NT2/D1 (cell line): ENCODE measurements around the gene HIGD2A.

Experiments
- DNase-seq: peaks from one replicate; pipeline ENCODE4 v3.0.0-alpha.2; 2011; ENCODE audit warnings: low read depth, low spot score
- H3K27me3 ChIP-seq: 2 replicates; pipeline ENCODE4 v1.6.0; 2011; ENCODE audit warnings: mild to moderate bottlenecking; ENCODE audit not compliant: insufficient read length, insufficient read depth
- H3K36me3 ChIP-seq: 2 replicates; pipeline ENCODE4 v1.6.1; 2011; ENCODE audit warnings: mild to moderate bottlenecking, low read length, mixed read lengths; ENCODE audit not compliant: insufficient read depth, insufficient read length
- H3K4me1 ChIP-seq: 2 replicates; pipeline ENCODE4 v1.5.1; 2011; ENCODE audit not compliant: insufficient read depth, insufficient read length
- H3K4me3 ChIP-seq: 2 replicates; pipeline ENCODE4 v1.5.1; 2011; ENCODE audit warnings: low read depth; ENCODE audit not compliant: insufficient read length
- H3K9ac ChIP-seq: 2 replicates; pipeline ENCODE4 v1.6.0; 2011; ENCODE audit warnings: low read depth; ENCODE audit not compliant: insufficient read length
- H3K9me3 ChIP-seq: 2 replicates; pipeline ENCODE4 v1.5.1; 2011; ENCODE audit warnings: mild to moderate bottlenecking, low read length; ENCODE audit not compliant: insufficient read depth
- SUZ12 ChIP-seq: IDR thresholded peaks from 2 replicates; pipeline ENCODE4 v1.6.1; 2011; ENCODE audit not compliant: insufficient read length, insufficient read depth; ENCODE audit errors: extremely low read depth
- YY1 ChIP-seq: IDR thresholded peaks from 2 replicates; pipeline ENCODE4 v1.6.1; 2011; ENCODE audit not compliant: insufficient read length, insufficient read depth
- ZNF274 ChIP-seq: IDR thresholded peaks from 2 replicates; pipeline ENCODE4 v1.6.1; 2011; ENCODE audit warnings: mild to moderate bottlenecking, low read depth, low read length

HIGD2A gene

GRCh38 chr5:176352116-176352878, 36.3 kb upstream of the HIGD2A start:
- no peak for DNase-seq
- no peak overlapping the region for H3K9ac ChIP-seq
- H3K36me3 ChIP-seq: peaks cover 94% of the 10 kb centered on the region
- no peak for TF ChIP-seq YY1
- TF ChIP-seq SUZ12: no peak
- TF ChIP-seq ZNF274: no peak
- no peaks in the 10 kb centered on the region for H3K27me3 ChIP-seq
- no peak overlapping the region for H3K4me3 ChIP-seq
- no peaks in the 10 kb centered on the region for H3K9me3 ChIP-seq
- no peaks in the 10 kb centered on the region for H3K4me1 ChIP-seq

GRCh38 chr5:176353533-176353932, 35.0 kb upstream of the HIGD2A start:
- Histone ChIP-seq H3K27me3 (no peaks in the 10 kb centered on the region), H3K4me1 (no peaks in the 10 kb centered on the region), H3K9ac (no peak overlapping the region), H3K9me3 (no peaks in the 10 kb centered on the region), H3K36me3 (peaks cover 93% of the 10 kb centered on the region), H3K4me3 (no peak overlapping the region)
- DNase-seq: no peak
- no peak for TF ChIP-seq SUZ12
- TF ChIP-seq YY1: no peak
- TF ChIP-seq ZNF274: no peak

DNA sequence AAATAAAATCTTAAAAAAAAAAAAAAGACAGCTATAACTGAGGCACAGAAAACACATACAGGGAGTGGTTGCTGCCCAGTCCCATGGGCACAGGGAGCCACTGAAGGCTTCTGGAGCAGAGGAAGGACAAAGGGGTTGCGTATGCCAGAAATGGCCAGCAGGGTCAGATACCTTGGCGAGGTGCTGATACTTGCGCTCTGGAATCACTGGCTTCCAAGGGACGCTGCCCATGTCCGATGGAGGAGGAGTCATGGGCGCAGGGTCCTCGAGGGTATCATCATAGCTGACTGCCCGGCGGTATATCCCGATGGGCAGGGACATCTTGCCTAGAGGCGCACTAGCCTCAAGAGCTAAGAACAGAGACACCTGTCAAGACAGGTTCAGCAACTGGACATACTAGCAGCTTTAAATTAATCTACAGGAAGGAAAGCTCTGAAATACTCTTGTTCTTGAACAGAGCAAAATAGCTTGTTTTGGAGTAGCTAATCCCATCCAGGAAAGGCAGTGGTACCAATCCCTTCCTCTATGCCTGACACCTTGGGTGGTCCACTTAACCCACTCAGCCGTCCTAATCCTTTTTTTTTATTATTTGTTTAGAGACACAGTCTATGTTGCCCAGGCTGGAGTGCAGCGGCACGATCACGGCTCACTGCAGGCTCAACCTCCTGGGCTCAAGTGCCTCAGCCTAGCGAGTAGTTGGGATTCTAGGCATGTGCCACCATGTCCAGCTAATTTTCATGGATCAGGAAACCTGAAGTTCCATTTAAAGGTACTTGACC, 33.0 kb upstream of the HIGD2A start:
- no peak for TF ChIP-seq YY1
- no peak for TF ChIP-seq ZNF274
- peaks cover 3% of the 10 kb centered on the region for H3K4me1 ChIP-seq
- DNase-seq: no peak
- H3K27me3 ChIP-seq: no peaks in the 10 kb centered on the region
- peaks cover 81% of the 10 kb centered on the region for H3K36me3 ChIP-seq
- H3K9ac ChIP-seq: no peak overlapping the region
- no peak overlapping the region for H3K4me3 ChIP-seq
- no peaks in the 10 kb centered on the region for H3K9me3 ChIP-seq

DNA sequence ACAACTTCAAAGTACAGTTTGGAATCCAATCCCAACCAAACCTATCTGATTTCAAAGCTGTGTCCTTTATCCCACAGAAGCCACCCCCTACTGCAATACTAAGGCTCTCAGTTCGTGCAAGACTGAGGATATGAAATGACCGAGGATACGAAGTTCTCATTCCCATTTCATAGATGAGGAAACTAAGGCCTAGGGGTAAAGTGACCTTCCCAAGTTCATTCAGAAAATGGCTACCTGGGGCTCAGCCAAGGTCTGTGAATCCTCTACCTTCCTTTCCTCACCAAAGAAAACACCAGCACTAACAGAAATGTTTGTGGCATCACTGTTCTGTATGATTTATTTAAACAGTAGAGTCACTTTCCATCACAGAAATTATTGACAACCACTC, 32.4 kb upstream of the HIGD2A start:
- H3K9ac ChIP-seq: no peak overlapping the region
- H3K27me3 ChIP-seq: no peaks in the 10 kb centered on the region
- DNase-seq: no peak
- H3K4me3 ChIP-seq: no peak overlapping the region
- H3K4me1 ChIP-seq: peaks cover 3% of the 10 kb centered on the region
- no peak for TF ChIP-seq ZNF274
- no peak for TF ChIP-seq SUZ12
- TF ChIP-seq YY1: no peak
- peaks cover 77% of the 10 kb centered on the region for H3K36me3 ChIP-seq
- no peaks in the 10 kb centered on the region for H3K9me3 ChIP-seq

DNA sequence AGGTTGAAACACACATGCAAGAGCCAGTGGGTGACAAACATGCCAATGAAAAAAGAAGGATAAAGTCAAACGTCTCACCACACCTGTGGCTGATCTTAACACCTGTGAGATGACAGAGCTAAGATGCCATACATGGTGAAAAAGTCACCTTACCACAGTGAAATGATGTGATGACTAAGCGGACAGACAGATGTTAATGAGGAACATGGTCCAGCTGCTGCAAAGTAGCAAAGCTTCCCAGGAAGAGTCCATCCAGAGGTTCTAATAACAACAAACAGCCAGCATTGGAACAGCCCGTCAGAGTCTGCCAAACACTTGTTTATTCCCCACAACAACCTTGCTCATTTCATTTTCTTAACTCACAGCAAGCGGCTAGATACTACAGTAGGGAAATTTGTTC, 28.9 kb upstream of the HIGD2A start:
- Histone ChIP-seq H3K9me3 (no peaks in the 10 kb centered on the region), H3K36me3 (peaks cover 44% of the 10 kb centered on the region), H3K9ac (no peak overlapping the region), H3K27me3 (peaks cover 28% of the 10 kb centered on the region), H3K4me3 (no peak overlapping the region), H3K4me1 (peaks cover 3% of the 10 kb centered on the region)
- TF ChIP-seq SUZ12: no peak
- TF ChIP-seq ZNF274: no peak
- TF ChIP-seq YY1: no peak
- DNase-seq: no peak

DNA sequence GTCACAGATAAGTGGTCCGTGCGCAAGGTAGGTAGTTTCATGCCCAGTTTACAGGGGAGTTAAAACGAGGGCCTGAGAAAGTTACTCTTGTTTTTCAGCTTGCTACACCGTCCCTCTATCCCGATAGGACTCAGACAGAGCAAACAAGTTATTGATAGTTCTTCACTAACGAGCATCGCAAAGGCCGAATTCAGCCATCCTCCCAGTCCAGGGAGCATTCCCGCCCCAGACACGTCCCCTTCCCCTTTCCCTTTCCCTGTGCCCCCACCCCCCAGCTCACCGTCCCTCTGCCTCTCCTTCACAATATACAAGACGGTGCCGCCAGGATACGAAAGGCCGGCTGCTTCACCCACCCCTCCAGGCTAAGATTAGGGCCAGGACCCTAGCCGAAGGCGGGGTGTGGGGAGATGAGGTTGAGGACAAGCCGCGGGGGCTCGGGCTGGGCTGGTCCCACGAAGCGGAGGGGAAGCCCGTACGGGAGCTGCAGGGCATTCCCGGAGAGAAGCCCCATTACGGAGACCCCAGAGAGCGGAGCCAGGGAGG, 27.6 kb upstream of the HIGD2A start:
- peaks cover 6% of the 10 kb centered on the region for H3K4me1 ChIP-seq
- H3K9me3 ChIP-seq: no peaks in the 10 kb centered on the region
- TF ChIP-seq SUZ12 (no peak), YY1 (no peak), ZNF274 (no peak)
- H3K27me3 ChIP-seq: peaks cover 41% of the 10 kb centered on the region
- no peak for DNase-seq
- peaks cover 30% of the 10 kb centered on the region for H3K36me3 ChIP-seq
- H3K9ac ChIP-seq: peak overlapping the region; percentile 93
- H3K4me3 ChIP-seq: peak overlapping the region; percentile 90

DNA sequence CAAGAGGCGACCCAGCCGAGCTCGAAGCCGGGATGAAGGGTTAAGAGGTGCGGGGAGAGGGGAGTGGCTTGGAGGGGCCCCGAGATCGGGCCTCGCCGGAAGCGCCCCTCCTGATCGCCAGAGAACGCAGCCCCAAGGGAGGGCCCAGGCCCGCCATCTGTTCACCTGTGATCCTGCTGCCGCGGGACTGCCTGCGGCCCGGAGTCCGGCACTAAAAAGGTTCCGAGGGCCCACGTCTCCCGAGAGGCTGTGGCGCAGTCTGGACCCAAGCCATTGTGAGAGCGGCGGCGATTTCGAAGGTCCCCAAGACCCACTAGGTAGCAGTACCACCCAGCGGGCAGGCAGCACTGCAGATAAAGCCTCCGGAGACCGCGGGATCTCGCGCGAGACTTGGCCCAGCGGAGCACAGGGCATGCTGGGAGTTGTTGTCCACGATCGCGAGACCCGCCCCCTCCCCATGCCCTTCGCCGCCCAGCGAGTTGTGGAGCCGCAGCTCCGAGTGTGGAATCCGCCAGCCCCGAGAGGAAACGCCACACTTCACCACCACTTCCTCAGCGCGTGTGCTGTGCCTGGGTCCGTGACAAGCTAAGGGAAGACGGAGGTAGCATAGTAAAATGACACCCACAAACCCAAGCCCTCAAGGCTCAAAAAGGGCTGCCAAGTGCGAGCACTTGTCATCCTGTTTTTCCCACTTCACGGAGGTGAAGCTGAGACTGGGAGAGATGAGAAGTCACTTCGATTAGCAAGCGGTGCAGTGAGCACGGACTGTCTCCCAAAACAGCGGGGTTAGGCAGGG, 26.9 kb upstream of the HIGD2A start, which contains the start of gene KIAA1191:
TSS of gene KIAA1191 (minus strand) at position 328 of the 796 bp plus-strand sequence. CDS start 2,256 bp downstream, outside the sequence.
- Histone ChIP-seq H3K9ac (peak within 1 kb of the TSS; percentile 93), H3K27me3 (peaks cover 48% of the 10 kb centered on the region), H3K9me3 (no peaks in the 10 kb centered on the region), H3K36me3 (peaks cover 27% of the 10 kb centered on the region), H3K4me3 (peak within 1 kb of the TSS; percentile 90), H3K4me1 (peaks cover 6% of the 10 kb centered on the region)
- no peak for TF ChIP-seq SUZ12
- TF ChIP-seq ZNF274: no peak
- no peak for TF ChIP-seq YY1
- peak; percentile 66 for DNase-seq
